HepG2 (cell line): ENCODE data around the gene SYTL3. TPM values are rescaled to one million over a fixed set of nuclear protein-coding genes. Genes with fewer than 3 reads are reported as not detected.

Source experiments
- DNMT1 ChIP-seq: sonication (generic); formaldehyde crosslinking; IDR thresholded peaks from 2 replicates; pipeline ENCODE4 v1.5.1; 2020; ENCODE audit warnings: mild to moderate bottlenecking, missing genetic modification reagents
- FOXC1 ChIP-seq: sonication (generic); formaldehyde crosslinking; IDR thresholded peaks from 2 replicates; pipeline ENCODE4 v1.8.0; 2022; ENCODE audit warnings: mild to moderate bottlenecking, missing genetic modification reagents, borderline replicate concordance
- GATAD2A ChIP-seq: IDR thresholded peaks from 2 replicates; pipeline ENCODE4 v1.6.1; 2016
- IRF1 ChIP-seq: sonication (generic); formaldehyde crosslinking; IDR thresholded peaks from 2 replicates; pipeline ENCODE4 v1.4.0; 2020; ENCODE audit warnings: low read depth, mild to moderate bottlenecking, missing genetic modification reagents
- MAFK ChIP-seq, 2 experiments: IDR thresholded peaks in 1 of 2; conservative IDR thresholded peaks in 1 of 2; 2 replicates each; pipeline ENCODE4 v1.6.1; 2011; ENCODE audit warnings: improper control_type of control experiment in 2 of 2, low read length in 2 of 2
- MED8 ChIP-seq: sonication (generic); formaldehyde crosslinking; IDR thresholded peaks from 2 replicates; pipeline ENCODE4 v1.8.1; 2023; ENCODE audit warnings: mild to moderate bottlenecking, missing genetic modification reagents; ENCODE audit not compliant: insufficient replicate concordance
- MIER2 ChIP-seq: IDR thresholded peaks from 2 replicates; pipeline ENCODE4 v1.6.1; 2016; ENCODE audit warnings: missing biosample characterization, missing genetic modification reagents
- NFKB2 ChIP-seq: sonication (generic); formaldehyde crosslinking; IDR thresholded peaks from 2 replicates; pipeline ENCODE4 v1.4.0; 2020; ENCODE audit warnings: missing genetic modification reagents, borderline replicate concordance
- PITX1 ChIP-seq: sonication (generic); formaldehyde crosslinking; IDR thresholded peaks from 2 replicates; pipeline ENCODE4 v1.5.1; 2020; ENCODE audit warnings: mild to moderate bottlenecking, missing genetic modification reagents
- PRDM15 ChIP-seq: sonication (generic); formaldehyde crosslinking; IDR thresholded peaks from 2 replicates; pipeline ENCODE4 v1.4.0; 2020; ENCODE audit warnings: missing genetic modification reagents
- PTBP1 ChIP-seq: fragments of 200-400 bp; formaldehyde crosslinking; IDR thresholded peaks from 2 replicates; pipeline ENCODE4 v1.6.1; 2018; ENCODE audit warnings: low read length, low read depth; ENCODE audit not compliant: poor library complexity, severe bottlenecking
- RBAK ChIP-seq: sonication (generic); formaldehyde crosslinking; IDR thresholded peaks from 2 replicates; pipeline ENCODE4 v1.5.1; 2020; ENCODE audit warnings: mild to moderate bottlenecking, missing genetic modification reagents
- SP140L ChIP-seq: sonication (generic); formaldehyde crosslinking; IDR thresholded peaks from 2 replicates; pipeline ENCODE4 v1.4.0; 2020; ENCODE audit warnings: missing genetic modification reagents, borderline replicate concordance
- TCF7L2 ChIP-seq: IDR thresholded peaks from 2 replicates; pipeline ENCODE4 v1.6.1; 2011; ENCODE audit warnings: mild to moderate bottlenecking, low read depth, low read length, moderate library complexity
- THAP8 ChIP-seq: sonication (generic); formaldehyde crosslinking; IDR thresholded peaks from 2 replicates; pipeline ENCODE4 v1.5.1; 2020; ENCODE audit warnings: missing genetic modification reagents, mild to moderate bottlenecking, borderline replicate concordance
- THAP9 ChIP-seq: sonication (generic); formaldehyde crosslinking; IDR thresholded peaks from 2 replicates; pipeline ENCODE4; 2020; ENCODE audit warnings: missing genetic modification reagents, mild to moderate bottlenecking, borderline replicate concordance
- ZNF672 ChIP-seq: sonication (generic); formaldehyde crosslinking; IDR thresholded peaks from 2 replicates; pipeline ENCODE4 v1.8.1; 2022; ENCODE audit warnings: missing genetic modification reagents
- ZNF841 ChIP-seq: sonication (generic); formaldehyde crosslinking; IDR thresholded peaks from 2 replicates; pipeline ENCODE4 v1.8.1; 2023; ENCODE audit warnings: missing genetic modification reagents, borderline replicate concordance
- ZSCAN9 ChIP-seq: IDR thresholded peaks from 2 replicates; pipeline ENCODE4 v1.6.1; 2016; ENCODE audit warnings: borderline replicate concordance
- polyA plus RNA-seq, 8 experiments: library from polyadenylated mRNA; depleted of rRNA in 3 of 8; stranded (reverse) in 7 of 8; unstranded in 1 of 8; fragments of >200 nt; fragmentation: Illumina TruSeq in 4 of 8; extraction: Trizol in 4 of 8; gene quantifications; 2 replicates each; pipeline versions ENCODE4 v1.2.1 to v1.2.3, GENCODE V29; 2011 to 2016; ENCODE audit warnings: low read depth in 4 of 8, missing spikeins in 1 of 8, mixed read lengths in 1 of 8; ENCODE audit not compliant: insufficient read depth in 1 of 8
- total RNA-seq, 5 experiments: library from RNA; depleted of rRNA; stranded (reverse); fragments of >200 nt; fragmentation: Illumina TruSeq; extraction: Trizol; gene quantifications; 2 replicates each; pipeline ENCODE4 v1.2.3, GENCODE V29; 2016; ENCODE audit warnings: low read depth in 1 of 5
- TF ChIP-seq, protein P1 (sequence below): IDR thresholded peaks from 2 replicates; pipeline ENCODE4 v1.6.1; 2012; ENCODE audit warnings: inconsistent platforms

Gene SYTL3
- total and polyA plus RNA-seq, 2 of the 13 experiments (the other 11 are each of a cell fraction or from before 2014, with no cell fraction given), result 0.11 to 0.28 TPM

DNA sequence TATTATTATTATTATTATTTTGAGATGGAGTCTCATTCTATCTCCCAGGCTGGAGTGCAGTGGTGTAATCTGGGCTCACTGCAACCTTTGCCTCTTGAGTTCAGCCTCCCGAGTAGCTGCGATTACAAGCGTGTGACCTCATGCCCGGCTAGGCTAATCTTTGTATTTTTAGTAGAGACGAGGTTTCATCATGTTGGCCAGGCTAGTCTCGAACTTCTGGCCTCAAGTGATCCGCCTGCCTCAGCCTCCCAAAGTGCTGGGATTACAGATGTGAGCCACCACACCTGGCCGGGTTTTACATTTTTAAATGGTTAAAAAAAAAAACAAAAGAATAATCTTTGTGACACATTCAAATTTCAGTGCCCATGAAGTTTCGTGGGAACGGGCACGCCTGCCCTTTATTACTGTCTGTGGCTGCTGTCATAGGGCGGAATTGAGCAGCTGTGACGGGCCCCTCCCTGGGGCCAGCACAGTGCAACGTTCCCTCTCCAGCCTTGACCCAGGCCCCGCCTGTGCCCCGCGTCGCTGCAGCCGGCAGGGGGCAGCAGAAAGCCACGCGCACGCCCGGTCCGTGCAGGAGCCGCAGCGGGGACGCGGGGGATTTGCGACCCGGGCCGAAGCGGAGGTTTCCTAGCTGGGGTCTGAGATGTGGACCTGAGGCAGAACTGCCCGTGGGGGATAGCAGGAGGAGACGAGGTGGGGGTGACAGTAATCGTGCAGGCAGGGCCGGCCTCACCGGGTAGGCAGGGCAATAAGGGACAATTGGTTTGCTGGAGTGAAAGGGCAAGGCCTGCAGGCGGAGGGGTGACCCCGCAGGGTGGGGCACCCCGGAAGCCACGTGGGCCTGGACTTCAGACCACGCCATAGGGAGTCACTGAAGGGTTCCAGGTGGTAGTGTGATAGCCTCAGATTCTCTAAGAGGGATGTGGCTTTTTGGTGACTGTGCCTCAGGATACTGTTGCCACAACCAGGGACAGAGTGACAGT is 54.3 kb downstream of the SYTL3 start (continued):
- TF ChIP-seq THAP8 (CRISPR knock-in tag) (no peak), IRF1 (CRISPR knock-in tag) (no peak), PITX1 (CRISPR knock-in tag) (peak; percentile 73), ZNF841 (CRISPR knock-in tag) (0 out of 2 replicates have a peak, but pooled peaks have one; percentile 68), MIER2 (CRISPR knock-in tag) (peak; percentile 65), MAFK (conservative IDR thresholded peaks at IDR 0.05 in 1 of 2, IDR thresholded peaks at IDR 0.05 in 1 of 2; ENCODE audit: low read length in 2 of 2) (no peak), PRDM15 (CRISPR knock-in tag) (no peak), ZNF672 (no peak), THAP9 (CRISPR knock-in tag) (peak; percentile 64; the same call in 1 of the 2 replicates), PTBP1 (peak; percentile 92), TCF7L2 (no peak), FOXC1 (peak; percentile 98), NFKB2 (CRISPR knock-in tag) (peak; percentile 83; the same call in 1 of the 2 replicates), MED8 (CRISPR knock-in tag) (no peak), SP140L (CRISPR knock-in tag) (no peak), RBAK (CRISPR knock-in tag) (no peak), ZSCAN9 (0 out of 2 replicates have a peak, but pooled peaks have one; percentile 54), DNMT1 (peak; percentile 97), GATAD2A (peak; percentile 85)
- TF ChIP-seq, protein P1, sequence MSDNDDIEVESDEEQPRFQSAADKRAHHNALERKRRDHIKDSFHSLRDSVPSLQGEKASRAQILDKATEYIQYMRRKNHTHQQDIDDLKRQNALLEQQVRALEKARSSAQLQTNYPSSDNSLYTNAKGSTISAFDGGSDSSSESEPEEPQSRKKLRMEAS, result peak; percentile 86
